Glomerular endothelial cell (primary cell): Measurements from ENCODE around the gene EEPD1. TPM values are rescaled to one million over a fixed set of nuclear protein-coding genes. Genes with fewer than 3 reads are reported as not detected.
"Not testable (repeated sequence)": the region's sequence is repeated elsewhere in the genome, so short reads cannot be mapped to it uniquely, and the experiment has no call there.

Experiments used
- DNase-seq: peaks from one replicate; pipeline ENCODE4 v3.0.0-alpha.2; 2011; ENCODE audit warnings: low read depth, low spot score; ENCODE audit errors: extremely low read depth
- total RNA-seq: library from RNA; depleted of rRNA; stranded (reverse); fragments of >200 nt; gene quantifications from 2 replicates; pipeline ENCODE4 v1.2.3, GENCODE V29; 2015

Gene EEPD1
- total RNA-seq, 1 donor from 2014 or later, result 6.2 TPM

- no peak for DNase-seq
Observed at GRCh38 chr7:36210291-36210922, 57.4 kb downstream of the EEPD1 start.

- DNase-seq, result no peak
Observed at GRCh38 chr7:36214608-36215456, 61.8 kb downstream of the EEPD1 start.

GRCh38 chr7:36215457-36215765, 62.4 kb downstream of the EEPD1 start:
- no peak for DNase-seq

- DNase-seq, result no peak
Observed at GRCh38 chr7:36216063-36216684, 63.1 kb downstream of the EEPD1 start.

GRCh38 chr7:36217211-36217960, 64.3 kb downstream of the EEPD1 start:
- no peak for DNase-seq

- DNase-seq, result no peak
Observed at GRCh38 chr7:36217961-36218284, 64.9 kb downstream of the EEPD1 start.

- DNase-seq, result no peak
Observed at GRCh38 chr7:36219429-36219828, 66.4 kb downstream of the EEPD1 start.

- DNase-seq, result no peak
Observed at GRCh38 chr7:36223851-36224250, 70.8 kb downstream of the EEPD1 start.

GRCh38 chr7:36224934-36225858, 72.1 kb downstream of the EEPD1 start:
- DNase-seq, result no peak

GRCh38 chr7:36226151-36226550, 73.1 kb downstream of the EEPD1 start:
- no peak for DNase-seq

GRCh38 chr7:36227223-36227622, 74.2 kb downstream of the EEPD1 start:
- no peak for DNase-seq

- DNase-seq, result no peak
Observed at GRCh38 chr7:36228039-36228438, 75.0 kb downstream of the EEPD1 start.

- no peak for DNase-seq
Observed at GRCh38 chr7:36231406-36231805, 78.4 kb downstream of the EEPD1 start.

GRCh38 chr7:36232555-36232954, 79.5 kb downstream of the EEPD1 start:
- DNase-seq, result no peak

GRCh38 chr7:36232971-36233550, 80.0 kb downstream of the EEPD1 start:
- no peak for DNase-seq

GRCh38 chr7:36236073-36236472, 83.0 kb downstream of the EEPD1 start:
- DNase-seq, result no peak

- no peak for DNase-seq
Observed at GRCh38 chr7:36238138-36238537, 85.1 kb downstream of the EEPD1 start.

GRCh38 chr7:36243356-36243755, 90.3 kb downstream of the EEPD1 start:
- DNase-seq, result not testable (repeated sequence)

GRCh38 chr7:36244001-36244400, 90.9 kb downstream of the EEPD1 start:
- DNase-seq, result not testable (repeated sequence)

GRCh38 chr7:36244429-36244828, 91.4 kb downstream of the EEPD1 start:
- no peak for DNase-seq
